Upper lobe of left lung (tissue), 6 donors: Measurements from ENCODE around the gene OSTN. TPM values are rescaled to one million over a fixed set of nuclear protein-coding genes. Genes with fewer than 3 reads are reported as not detected.

Source experiments
- ATAC-seq, 2 donors: fragments of 200-7000 bp; cut with Tn5 transposase; one replicate each; pipeline ENCODE4 v1.9.1; 2022; ENCODE audit warnings: mild to moderate bottlenecking in 2 of 2, moderate library complexity in 2 of 2; ENCODE audit not compliant: low FRiP score in 2 of 2
- DNase-seq, 2 donors: peaks; one replicate each; pipeline ENCODE4 v3.0.0-alpha.2; 2019 to 2020
- H3K27ac ChIP-seq, 4 donors: fragments of 200-600 bp; sonication (generic); one replicate each; pipeline ENCODE4 v1.5.1; 2016 to 2019
- H3K27me3 ChIP-seq, 4 donors: fragments of 200-600 bp; sonication (generic); one replicate each; pipeline ENCODE4 v1.5.1; 2017 to 2019
- H3K36me3 ChIP-seq, 4 donors: fragments of 200-600 bp; sonication (generic); one replicate each; pipeline ENCODE4 v1.5.1; 2016 to 2019
- H3K4me1 ChIP-seq, 4 donors: fragments of 200-600 bp; sonication (generic); one replicate each; pipeline ENCODE4 v1.5.1; 2018 to 2019
- H3K4me3 ChIP-seq, 4 donors: fragments of 200-600 bp; sonication (generic); one replicate each; pipeline ENCODE4 v1.5.1; 2017 to 2019; ENCODE audit warnings: mild to moderate bottlenecking in 2 of 4, moderate library complexity in 1 of 4
- H3K9me3 ChIP-seq, 4 donors: fragments of 200-600 bp; sonication (generic); one replicate each; pipeline ENCODE4 v1.5.1; 2018 to 2019
- EP300 ChIP-seq, 4 donors: sonication (generic); formaldehyde crosslinking; IDR thresholded peaks; one replicate each; pipeline ENCODE4 v1.5.1; 2017; ENCODE audit warnings: antibody characterized with exemption in 4 of 4, control low read depth in 2 of 4
- POLR2A ChIP-seq, 4 donors: fragments of 450-650 bp; IDR thresholded peaks; one replicate each; pipeline ENCODE4 v1.5.1; 2016 to 2017; ENCODE audit warnings: antibody characterized with exemption in 4 of 4, mild to moderate bottlenecking in 2 of 4
- POLR2AphosphoS5 ChIP-seq, 2 donors: sonication (generic); formaldehyde crosslinking; IDR thresholded peaks; one replicate each; pipeline ENCODE4 v1.5.1; 2017; ENCODE audit warnings: antibody characterized with exemption in 2 of 2
- WGBS, 2 donors: methylation state at CpG; one replicate each; pipeline ENCODE4 v1.1.5; 2017 to 2018; 5-methylcytosine and 5-hydroxymethylcytosine counted together
- total RNA-seq, 6 donors: library from RNA; depleted of rRNA in 4 of 6; stranded (reverse); fragments of >200 nt in 4 of 6; gene quantifications; one replicate each; pipeline versions ENCODE4 v1.1.0 to v1.2.1, GENCODE V29; 2016 to 2021
- TF ChIP-seq, protein P1 (sequence below), 6 experiments: fragments of 450-650 bp in 4 of 6; fragments of 200-600 bp in 2 of 6; sonication (generic) in 2 of 6; IDR thresholded peaks; one replicate each; pipeline ENCODE4 v1.5.1; 2016 to 2019; ENCODE audit warnings: antibody characterized with exemption in 6 of 6
- donor health status: DM: no; HTN: no; CAD: no; lungs with moderate emphysema.
- donor health status: DM: no; HTN: yes; CAD: no; lungs with severe emphysema.

Gene OSTN
- total RNA-seq, 6 donors from 2014 or later: not detected

DNA sequence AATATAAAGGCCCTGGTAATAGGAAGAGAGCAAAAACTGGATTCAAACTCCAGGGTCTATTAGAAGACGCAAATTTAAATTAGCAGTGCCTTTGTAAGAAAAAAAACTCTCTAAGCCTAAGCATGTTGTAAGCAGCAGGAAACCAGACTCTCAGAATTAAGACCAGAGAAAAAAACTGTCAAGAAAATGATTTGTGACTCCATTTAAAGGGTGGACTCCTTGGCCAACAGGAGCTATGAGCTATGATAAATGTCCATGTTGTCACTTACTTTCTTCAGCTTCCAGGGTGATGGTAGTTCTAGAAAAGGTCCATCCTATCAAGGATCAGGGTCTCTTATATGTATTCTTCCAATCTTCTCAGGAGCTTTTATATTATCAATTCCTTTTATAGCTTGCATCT lies 95.2 kb downstream of the OSTN start:
- DNase-seq: no peak
- H3K4me1 ChIP-seq: no peaks in the 10 kb centered on the region
- 96 to 98% methylated on average over 1 of the region's 1 CpG for WGBS, 2 donors
- no peak overlapping the region for H3K27ac ChIP-seq
- no peaks in the 10 kb centered on the region for H3K36me3 ChIP-seq
- no peaks in the 10 kb centered on the region for H3K27me3 ChIP-seq
- TF ChIP-seq POLR2A (IDR thresholded peaks at IDR 0.05) (no peak), EP300 (IDR thresholded peaks at IDR 0.05) (no peak), POLR2AphosphoS5 (IDR thresholded peaks at IDR 0.05) (no peak)
- TF ChIP-seq, protein P1, sequence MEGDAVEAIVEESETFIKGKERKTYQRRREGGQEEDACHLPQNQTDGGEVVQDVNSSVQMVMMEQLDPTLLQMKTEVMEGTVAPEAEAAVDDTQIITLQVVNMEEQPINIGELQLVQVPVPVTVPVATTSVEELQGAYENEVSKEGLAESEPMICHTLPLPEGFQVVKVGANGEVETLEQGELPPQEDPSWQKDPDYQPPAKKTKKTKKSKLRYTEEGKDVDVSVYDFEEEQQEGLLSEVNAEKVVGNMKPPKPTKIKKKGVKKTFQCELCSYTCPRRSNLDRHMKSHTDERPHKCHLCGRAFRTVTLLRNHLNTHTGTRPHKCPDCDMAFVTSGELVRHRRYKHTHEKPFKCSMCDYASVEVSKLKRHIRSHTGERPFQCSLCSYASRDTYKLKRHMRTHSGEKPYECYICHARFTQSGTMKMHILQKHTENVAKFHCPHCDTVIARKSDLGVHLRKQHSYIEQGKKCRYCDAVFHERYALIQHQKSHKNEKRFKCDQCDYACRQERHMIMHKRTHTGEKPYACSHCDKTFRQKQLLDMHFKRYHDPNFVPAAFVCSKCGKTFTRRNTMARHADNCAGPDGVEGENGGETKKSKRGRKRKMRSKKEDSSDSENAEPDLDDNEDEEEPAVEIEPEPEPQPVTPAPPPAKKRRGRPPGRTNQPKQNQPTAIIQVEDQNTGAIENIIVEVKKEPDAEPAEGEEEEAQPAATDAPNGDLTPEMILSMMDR (IDR thresholded peaks at IDR 0.05): no peak
- H3K4me3 ChIP-seq: no peak overlapping the region
- no peaks in the 10 kb centered on the region for H3K9me3 ChIP-seq
- no peak for ATAC-seq

- Histone ChIP-seq H3K4me1 (no peaks in the 10 kb centered on the region), H3K27ac (no peak overlapping the region), H3K4me3 (no peak overlapping the region), H3K36me3 (no peaks in the 10 kb centered on the region), H3K9me3 (no peaks in the 10 kb centered on the region), H3K27me3 (no peaks in the 10 kb centered on the region)
- TF ChIP-seq POLR2AphosphoS5 (IDR thresholded peaks at IDR 0.05) (no peak), EP300 (IDR thresholded peaks at IDR 0.05) (no peak), POLR2A (IDR thresholded peaks at IDR 0.05) (no peak)
- TF ChIP-seq, protein P1 (IDR thresholded peaks at IDR 0.05): no peak
- no peak for DNase-seq
- 52 to 64% methylated on average over 4 of the region's 4 CpGs for WGBS, 2 donors
- ATAC-seq: no peak
Measured at GRCh38 chr3:191296041-191296541, 97.0 kb downstream of the OSTN start.

GRCh38 chr3:191298846-191299245 lies 99.8 kb downstream of the OSTN start:
- no peaks in the 10 kb centered on the region for H3K27me3 ChIP-seq
- H3K36me3 ChIP-seq: no peaks in the 10 kb centered on the region
- no peak overlapping the region for H3K27ac ChIP-seq
- TF ChIP-seq POLR2AphosphoS5 (IDR thresholded peaks at IDR 0.05) (no peak), EP300 (IDR thresholded peaks at IDR 0.05) (no peak)
- H3K4me3 ChIP-seq: no peak overlapping the region
- DNase-seq (no peak), ATAC-seq (no peak)
- no peaks in the 10 kb centered on the region for H3K9me3 ChIP-seq
- H3K4me1 ChIP-seq: no peaks in the 10 kb centered on the region

DNA sequence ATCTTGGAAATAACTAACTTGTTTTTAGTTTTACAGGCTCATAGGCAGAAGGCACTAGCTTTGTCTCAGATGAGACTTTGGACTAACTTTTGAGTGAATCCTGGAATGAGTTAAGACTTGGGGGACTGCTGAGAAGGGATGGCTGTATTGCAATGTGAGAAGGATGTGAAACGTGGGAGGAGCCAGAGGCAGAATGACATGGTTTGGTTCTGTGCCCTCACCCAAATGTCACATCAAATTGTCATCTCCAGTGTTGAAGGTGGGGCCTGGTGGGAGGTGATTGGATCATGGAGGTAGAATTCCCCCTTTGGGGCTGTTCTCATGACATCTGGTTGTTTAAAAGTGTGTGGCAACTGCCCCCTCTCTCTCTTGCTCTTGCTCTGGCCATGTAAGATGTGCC lies 101.4 kb downstream of the OSTN start:
- ATAC-seq: no peak
- WGBS, 2 donors: 72 to 82% methylated on average over 1 of the region's 1 CpG

DNA sequence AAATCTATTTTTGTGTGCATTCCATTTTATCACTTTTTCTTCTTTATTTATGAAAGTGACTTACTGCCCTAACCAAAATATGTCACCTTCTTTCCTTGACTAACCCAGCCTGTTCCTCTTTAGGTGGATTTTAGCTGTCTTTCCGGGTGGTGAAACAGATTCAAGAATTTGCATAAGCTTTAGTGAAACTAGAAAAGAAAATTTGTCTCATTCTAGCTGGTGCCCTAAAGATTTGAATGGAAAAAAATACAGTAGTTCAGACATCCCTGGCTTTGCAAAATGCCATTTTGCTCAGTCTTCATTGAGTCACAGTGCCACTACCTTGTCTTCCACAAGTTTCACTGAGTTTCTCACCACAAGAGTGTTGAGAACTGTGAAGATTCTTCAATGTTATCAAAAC lies 102.0 kb downstream of the OSTN start:
- Histone ChIP-seq H3K27me3 (no peaks in the 10 kb centered on the region), H3K4me3 (no peak overlapping the region), H3K9me3 (no peaks in the 10 kb centered on the region), H3K27ac (no peak overlapping the region), H3K4me1 (no peaks in the 10 kb centered on the region), H3K36me3 (no peaks in the 10 kb centered on the region)
- WGBS, 2 donors: 76 to 81% methylated on average over 1 of the region's 1 CpG
- TF ChIP-seq, protein P1 (IDR thresholded peaks at IDR 0.05): no peak
- TF ChIP-seq POLR2A (IDR thresholded peaks at IDR 0.05): no peak
- TF ChIP-seq EP300 (IDR thresholded peaks at IDR 0.05): no peak
- no peak for TF ChIP-seq POLR2AphosphoS5 (IDR thresholded peaks at IDR 0.05)
- ATAC-seq (no peak), DNase-seq (no peak)

More for the DNA sequence above, 101.4 kb downstream of the OSTN start:
- Histone ChIP-seq H3K27ac (no peak overlapping the region), H3K9me3 (no peaks in the 10 kb centered on the region), H3K27me3 (no peaks in the 10 kb centered on the region), H3K4me1 (no peaks in the 10 kb centered on the region), H3K4me3 (no peak overlapping the region), H3K36me3 (no peaks in the 10 kb centered on the region)
- DNase-seq: no peak
- TF ChIP-seq EP300 (IDR thresholded peaks at IDR 0.05) (no peak), POLR2A (IDR thresholded peaks at IDR 0.05) (no peak), POLR2AphosphoS5 (IDR thresholded peaks at IDR 0.05) (no peak)
- TF ChIP-seq, protein P1 (IDR thresholded peaks at IDR 0.05): no peak
